GM23338 (cell line): ENCODE results near the gene ARHGEF38. TPM values are rescaled to one million over a fixed set of nuclear protein-coding genes. Genes with fewer than 3 reads are reported as not detected.

Experiments
- ATAC-seq: fragments of 200-7000 bp; cut with Tn5 transposase; 3 replicates; pipeline ENCODE4 v1.9.1; 2020
- DNase-seq: peaks from one replicate; pipeline ENCODE4 v3.0.0-alpha.2; 2015; ENCODE audit warnings: low spot score
- H2AFZ ChIP-seq: fragments of 200-600 bp; sonication (generic); 2 replicates; pipeline ENCODE4 v1.8.0; 2016; ENCODE audit warnings: antibody characterized with exemption, mild to moderate bottlenecking, moderate library complexity
- H3F3A ChIP-seq: fragments of 200-600 bp; sonication (generic); replicated peaks from 2 replicates; pipeline ENCODE4 v1.8.0; 2017; ENCODE audit warnings: antibody characterized with exemption, mixed run types, low read depth
- H3K27ac ChIP-seq: fragments of 200-600 bp; sonication (generic); 2 replicates; pipeline ENCODE4 v1.6.1; 2016; ENCODE audit warnings: low read depth
- H3K27me3 ChIP-seq: fragments of 200-600 bp; sonication (generic); 2 replicates; pipeline ENCODE4 v1.8.0; 2016; ENCODE audit warnings: mild to moderate bottlenecking, mixed run types, moderate library complexity; ENCODE audit not compliant: insufficient read depth
- H3K36me3 ChIP-seq: fragments of 200-600 bp; sonication (generic); 2 replicates; pipeline ENCODE4 v1.8.0; 2016; ENCODE audit warnings: mild to moderate bottlenecking; ENCODE audit not compliant: insufficient read depth
- H3K4me1 ChIP-seq: fragments of 200-600 bp; sonication (generic); 2 replicates; pipeline ENCODE4 v1.8.0; 2016; ENCODE audit warnings: mild to moderate bottlenecking, moderate library complexity; ENCODE audit not compliant: insufficient read depth
- H3K4me2 ChIP-seq: fragments of 200-600 bp; sonication (generic); 2 replicates; pipeline ENCODE4 v1.7.1; 2017; ENCODE audit warnings: mixed run types
- H3K4me3 ChIP-seq: fragments of 200-600 bp; sonication (generic); 2 replicates; pipeline ENCODE4 v1.6.1; 2016; ENCODE audit warnings: mixed run types
- H3K79me2 ChIP-seq: fragments of 200-600 bp; sonication (generic); replicated peaks from 2 replicates; pipeline ENCODE4 v1.8.0; 2017; ENCODE audit warnings: mild to moderate bottlenecking; ENCODE audit not compliant: insufficient read depth
- H3K9me2 ChIP-seq: fragments of 200-600 bp; sonication (generic); 2 replicates; pipeline ENCODE4 v1.8.0; 2017; ENCODE audit not compliant: insufficient read depth
- H4K20me1 ChIP-seq: fragments of 200-600 bp; sonication (generic); replicated peaks from 2 replicates; pipeline ENCODE4 v1.8.0; 2017; ENCODE audit warnings: mild to moderate bottlenecking; ENCODE audit not compliant: insufficient read depth
- H3K27ac Mint-ChIP-seq: 2 replicates; pipeline ENCODE4 v1.8.0; 2020; ENCODE audit warnings: inconsistent platforms, mild to moderate bottlenecking, moderate library complexity, mixed read lengths
- H3K27me3 Mint-ChIP-seq: 3 replicates; pipeline ENCODE4 v1.8.0; 2022; ENCODE audit warnings: low read depth, mild to moderate bottlenecking, moderate library complexity, mixed read lengths, inconsistent platforms; ENCODE audit not compliant: insufficient read depth, poor library complexity
- H3K36me3 Mint-ChIP-seq: 3 replicates; pipeline ENCODE4 v1.8.0; 2021; ENCODE audit warnings: low read depth, mild to moderate bottlenecking, inconsistent platforms, moderate library complexity, mixed read lengths
- H3K4me1 Mint-ChIP-seq: 3 replicates; pipeline ENCODE4 v1.8.0; 2020; ENCODE audit warnings: mild to moderate bottlenecking, inconsistent platforms, mixed read lengths
- H3K4me3 Mint-ChIP-seq: 3 replicates; pipeline ENCODE4 v1.8.0; 2021; ENCODE audit warnings: moderate library complexity, mild to moderate bottlenecking, inconsistent platforms, mixed read lengths
- H3K9me3 Mint-ChIP-seq: 3 replicates; pipeline ENCODE4 v1.8.0; 2020; ENCODE audit warnings: moderate library complexity, mild to moderate bottlenecking, inconsistent platforms, mixed read lengths
- CREB1 ChIP-seq: fragments of 250-450 bp; sonication (Bioruptor Pico); IDR thresholded peaks from 2 replicates; pipeline ENCODE4 v1.5.0; 2020; ENCODE audit warnings: low read depth, mild to moderate bottlenecking, moderate library complexity
- EZH2 ChIP-seq: fragments of 200-600 bp; sonication (generic); IDR thresholded peaks from one replicate; pipeline ENCODE4 v1.8.0; 2017; ENCODE audit warnings: antibody characterized with exemption, mild to moderate bottlenecking, low read depth; ENCODE audit not compliant: unreplicated experiment
- EZH2phosphoT487 ChIP-seq: fragments of 200-600 bp; sonication (generic); IDR thresholded peaks from one replicate; pipeline ENCODE4 v1.8.1; 2018; ENCODE audit warnings: antibody characterized with exemption; ENCODE audit not compliant: unreplicated experiment
- JUNB ChIP-seq: IDR thresholded peaks from one replicate; pipeline ENCODE4 v1.6.1; 2016; ENCODE audit warnings: antibody characterized with exemption; ENCODE audit not compliant: unreplicated experiment
- NANOG ChIP-seq: IDR thresholded peaks from 2 replicates; pipeline ENCODE4 v1.6.1; 2016; ENCODE audit warnings: antibody characterized with exemption, borderline replicate concordance
- POLR2AphosphoS5 ChIP-seq: IDR thresholded peaks from 2 replicates; pipeline ENCODE4 v1.6.1; 2016; ENCODE audit warnings: antibody characterized with exemption, low read depth
- STAT1 ChIP-seq: IDR thresholded peaks from one replicate; pipeline ENCODE4 v1.6.1; 2016; ENCODE audit warnings: antibody characterized with exemption; ENCODE audit not compliant: unreplicated experiment
- ZNF114 ChIP-seq: fragments of 250-450 bp; sonication (Bioruptor Pico); IDR thresholded peaks from 2 replicates; pipeline ENCODE4 v1.5.0; 2020; ENCODE audit warnings: mild to moderate bottlenecking, moderate library complexity
- ZNF331 ChIP-seq: fragments of 250-450 bp; sonication (Bioruptor Pico); IDR thresholded peaks from 2 replicates; pipeline ENCODE4 v1.5.0; 2020; ENCODE audit warnings: low read depth, mild to moderate bottlenecking, moderate library complexity
- polyA plus RNA-seq: library from polyadenylated mRNA; unstranded; fragments of >200 nt; fragmentation: Nextera tagmentation; extraction: Ambion mirVana; gene quantifications from 2 replicates; pipeline ENCODE4 v1.2.1, GENCODE V29; 2016
- total RNA-seq: library from RNA; depleted of rRNA; stranded (reverse); fragments of >200 nt; shearing (Covaris generic); gene quantifications from 2 replicates; pipeline ENCODE4 v1.2.3, GENCODE V29; 2014
- TF ChIP-seq, protein P1 (sequence below), 2 experiments: fragments of 200-600 bp in 1 of 2; sonication (generic) in 1 of 2; conservative IDR thresholded peaks; 2 replicates each; pipeline versions ENCODE4 v1.5.1 to v1.6.1; 2016 to 2017; ENCODE audit warnings: antibody characterized with exemption in 2 of 2, low read depth in 2 of 2, mild to moderate bottlenecking in 2 of 2, moderate library complexity in 1 of 2
- TF ChIP-seq, protein P2 (sequence below): fragments of 250-450 bp; sonication (Bioruptor Pico); IDR thresholded peaks from 2 replicates; pipeline ENCODE4 v1.5.0; 2020; ENCODE audit warnings: mild to moderate bottlenecking, moderate library complexity
- TF ChIP-seq, protein P3 (sequence below): IDR thresholded peaks from one replicate; pipeline ENCODE4 v1.6.1; 2018; ENCODE audit warnings: antibody characterized with exemption; ENCODE audit not compliant: unreplicated experiment
- TF ChIP-seq, protein P4 (sequence below): IDR thresholded peaks from 2 replicates; pipeline ENCODE4 v1.6.1; 2016; ENCODE audit warnings: antibody characterized with exemption

Gene ARHGEF38
- total and polyA plus RNA-seq, 2 experiments from 2014 or later = 0.58 TPM; not detected in 1

DNA sequence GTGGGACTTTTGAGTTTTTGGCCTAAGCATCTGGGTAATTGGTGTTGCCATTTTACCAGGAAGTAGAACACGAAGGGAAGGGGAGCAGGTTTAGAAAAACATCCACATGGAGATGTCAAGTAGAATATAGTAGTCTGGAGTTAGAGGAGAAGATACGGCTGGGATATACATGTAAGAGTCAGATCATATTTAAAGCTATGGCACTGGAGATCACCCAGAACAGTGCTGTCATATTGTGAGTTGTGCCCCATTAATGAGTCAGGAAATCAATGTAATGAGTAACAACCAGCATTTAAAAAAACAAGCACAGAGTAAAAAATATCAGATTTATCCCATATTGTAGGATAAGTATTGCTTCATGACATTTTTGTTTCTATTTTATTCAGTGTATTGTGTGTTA, 160.3 kb downstream of the ARHGEF38 start:
- Mint-ChIP-seq H3K36me3 (peaks cover 13% of the 10 kb centered on the region; the same call in 2 of the 3 replicates), H3K27ac (peak overlapping the region; percentile 38; the same call in 1 of the 2 replicates), H3K4me3 (no peak overlapping the region), H3K9me3 (peaks cover 8% of the 10 kb centered on the region), H3K4me1 (peaks cover 5% of the 10 kb centered on the region), H3K27me3 (no peaks in the 10 kb centered on the region)
- DNase-seq (no peak), ATAC-seq (no peak)
- Histone ChIP-seq H4K20me1 (0 out of 2 replicates have a peak, but pooled peaks cover 3% of the 10 kb centered on the region), H3K4me2 (no peak overlapping the region), H3K4me1 (peaks cover 12% of the 10 kb centered on the region; the same call in 1 of the 2 replicates), H3K27ac (no peak overlapping the region), H3K36me3 (no peaks in the 10 kb centered on the region), H3K9me2 (no peaks in the 10 kb centered on the region), H3K79me2 (peaks cover 72% of the 10 kb centered on the region), H3K27me3 (no peaks in the 10 kb centered on the region), H2AFZ (no peak overlapping the region), H3K4me3 (no peak overlapping the region), H3F3A (no peaks in the 10 kb centered on the region)
- TF ChIP-seq JUNB (no peak), ZNF331 (CRISPR knock-in tag) (no peak), ZNF114 (CRISPR knock-in tag) (no peak), STAT1 (no peak), CREB1 (CRISPR knock-in tag) (no peak), EZH2 (no peak), EZH2phosphoT487 (no peak), NANOG (no peak), POLR2AphosphoS5 (no peak)
- TF ChIP-seq, protein P1, sequence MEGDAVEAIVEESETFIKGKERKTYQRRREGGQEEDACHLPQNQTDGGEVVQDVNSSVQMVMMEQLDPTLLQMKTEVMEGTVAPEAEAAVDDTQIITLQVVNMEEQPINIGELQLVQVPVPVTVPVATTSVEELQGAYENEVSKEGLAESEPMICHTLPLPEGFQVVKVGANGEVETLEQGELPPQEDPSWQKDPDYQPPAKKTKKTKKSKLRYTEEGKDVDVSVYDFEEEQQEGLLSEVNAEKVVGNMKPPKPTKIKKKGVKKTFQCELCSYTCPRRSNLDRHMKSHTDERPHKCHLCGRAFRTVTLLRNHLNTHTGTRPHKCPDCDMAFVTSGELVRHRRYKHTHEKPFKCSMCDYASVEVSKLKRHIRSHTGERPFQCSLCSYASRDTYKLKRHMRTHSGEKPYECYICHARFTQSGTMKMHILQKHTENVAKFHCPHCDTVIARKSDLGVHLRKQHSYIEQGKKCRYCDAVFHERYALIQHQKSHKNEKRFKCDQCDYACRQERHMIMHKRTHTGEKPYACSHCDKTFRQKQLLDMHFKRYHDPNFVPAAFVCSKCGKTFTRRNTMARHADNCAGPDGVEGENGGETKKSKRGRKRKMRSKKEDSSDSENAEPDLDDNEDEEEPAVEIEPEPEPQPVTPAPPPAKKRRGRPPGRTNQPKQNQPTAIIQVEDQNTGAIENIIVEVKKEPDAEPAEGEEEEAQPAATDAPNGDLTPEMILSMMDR (conservative IDR thresholded peaks at IDR 0.05; ENCODE audit: low read depth in 2 of 2) = no peak
- TF ChIP-seq, protein P2, sequence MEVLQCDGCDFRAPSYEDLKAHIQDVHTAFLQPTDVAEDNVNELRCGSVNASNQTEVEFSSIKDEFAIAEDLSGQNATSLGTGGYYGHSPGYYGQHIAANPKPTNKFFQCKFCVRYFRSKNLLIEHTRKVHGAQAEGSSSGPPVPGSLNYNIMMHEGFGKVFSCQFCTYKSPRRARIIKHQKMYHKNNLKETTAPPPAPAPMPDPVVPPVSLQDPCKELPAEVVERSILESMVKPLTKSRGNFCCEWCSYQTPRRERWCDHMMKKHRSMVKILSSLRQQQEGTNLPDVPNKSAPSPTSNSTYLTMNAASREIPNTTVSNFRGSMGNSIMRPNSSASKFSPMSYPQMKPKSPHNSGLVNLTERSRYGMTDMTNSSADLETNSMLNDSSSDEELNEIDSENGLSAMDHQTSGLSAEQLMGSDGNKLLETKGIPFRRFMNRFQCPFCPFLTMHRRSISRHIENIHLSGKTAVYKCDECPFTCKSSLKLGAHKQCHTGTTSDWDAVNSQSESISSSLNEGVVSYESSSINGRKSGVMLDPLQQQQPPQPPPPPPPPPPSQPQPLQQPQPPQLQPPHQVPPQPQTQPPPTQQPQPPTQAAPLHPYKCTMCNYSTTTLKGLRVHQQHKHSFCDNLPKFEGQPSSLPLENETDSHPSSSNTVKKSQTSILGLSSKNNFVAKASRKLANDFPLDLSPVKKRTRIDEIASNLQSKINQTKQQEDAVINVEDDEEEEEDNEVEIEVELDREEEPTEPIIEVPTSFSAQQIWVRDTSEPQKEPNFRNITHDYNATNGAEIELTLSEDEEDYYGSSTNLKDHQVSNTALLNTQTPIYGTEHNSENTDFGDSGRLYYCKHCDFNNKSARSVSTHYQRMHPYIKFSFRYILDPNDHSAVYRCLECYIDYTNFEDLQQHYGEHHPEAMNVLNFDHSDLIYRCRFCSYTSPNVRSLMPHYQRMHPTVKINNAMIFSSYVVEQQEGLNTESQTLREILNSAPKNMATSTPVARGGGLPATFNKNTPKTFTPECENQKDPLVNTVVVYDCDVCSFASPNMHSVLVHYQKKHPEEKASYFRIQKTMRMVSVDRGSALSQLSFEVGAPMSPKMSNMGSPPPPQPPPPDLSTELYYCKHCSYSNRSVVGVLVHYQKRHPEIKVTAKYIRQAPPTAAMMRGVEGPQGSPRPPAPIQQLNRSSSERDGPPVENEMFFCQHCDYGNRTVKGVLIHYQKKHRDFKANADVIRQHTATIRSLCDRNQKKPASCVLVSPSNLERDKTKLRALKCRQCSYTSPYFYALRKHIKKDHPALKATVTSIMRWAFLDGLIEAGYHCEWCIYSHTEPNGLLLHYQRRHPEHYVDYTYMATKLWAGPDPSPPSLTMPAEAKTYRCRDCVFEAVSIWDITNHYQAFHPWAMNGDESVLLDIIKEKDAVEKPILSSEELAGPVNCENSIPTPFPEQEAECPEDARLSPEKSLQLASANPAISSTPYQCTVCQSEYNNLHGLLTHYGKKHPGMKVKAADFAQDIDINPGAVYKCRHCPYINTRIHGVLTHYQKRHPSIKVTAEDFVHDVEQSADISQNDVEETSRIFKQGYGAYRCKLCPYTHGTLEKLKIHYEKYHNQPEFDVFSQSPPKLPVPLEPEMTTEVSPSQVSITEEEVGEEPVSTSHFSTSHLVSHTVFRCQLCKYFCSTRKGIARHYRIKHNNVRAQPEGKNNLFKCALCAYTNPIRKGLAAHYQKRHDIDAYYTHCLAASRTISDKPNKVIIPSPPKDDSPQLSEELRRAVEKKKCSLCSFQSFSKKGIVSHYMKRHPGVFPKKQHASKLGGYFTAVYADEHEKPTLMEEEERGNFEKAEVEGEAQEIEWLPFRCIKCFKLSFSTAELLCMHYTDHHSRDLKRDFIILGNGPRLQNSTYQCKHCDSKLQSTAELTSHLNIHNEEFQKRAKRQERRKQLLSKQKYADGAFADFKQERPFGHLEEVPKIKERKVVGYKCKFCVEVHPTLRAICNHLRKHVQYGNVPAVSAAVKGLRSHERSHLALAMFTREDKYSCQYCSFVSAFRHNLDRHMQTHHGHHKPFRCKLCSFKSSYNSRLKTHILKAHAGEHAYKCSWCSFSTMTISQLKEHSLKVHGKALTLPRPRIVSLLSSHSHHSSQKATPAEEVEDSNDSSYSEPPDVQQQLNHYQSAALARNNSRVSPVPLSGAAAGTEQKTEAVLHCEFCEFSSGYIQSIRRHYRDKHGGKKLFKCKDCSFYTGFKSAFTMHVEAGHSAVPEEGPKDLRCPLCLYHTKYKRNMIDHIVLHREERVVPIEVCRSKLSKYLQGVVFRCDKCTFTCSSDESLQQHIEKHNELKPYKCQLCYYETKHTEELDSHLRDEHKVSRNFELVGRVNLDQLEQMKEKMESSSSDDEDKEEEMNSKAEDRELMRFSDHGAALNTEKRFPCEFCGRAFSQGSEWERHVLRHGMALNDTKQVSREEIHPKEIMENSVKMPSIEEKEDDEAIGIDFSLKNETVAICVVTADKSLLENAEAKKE = no peak
- TF ChIP-seq, protein P3, sequence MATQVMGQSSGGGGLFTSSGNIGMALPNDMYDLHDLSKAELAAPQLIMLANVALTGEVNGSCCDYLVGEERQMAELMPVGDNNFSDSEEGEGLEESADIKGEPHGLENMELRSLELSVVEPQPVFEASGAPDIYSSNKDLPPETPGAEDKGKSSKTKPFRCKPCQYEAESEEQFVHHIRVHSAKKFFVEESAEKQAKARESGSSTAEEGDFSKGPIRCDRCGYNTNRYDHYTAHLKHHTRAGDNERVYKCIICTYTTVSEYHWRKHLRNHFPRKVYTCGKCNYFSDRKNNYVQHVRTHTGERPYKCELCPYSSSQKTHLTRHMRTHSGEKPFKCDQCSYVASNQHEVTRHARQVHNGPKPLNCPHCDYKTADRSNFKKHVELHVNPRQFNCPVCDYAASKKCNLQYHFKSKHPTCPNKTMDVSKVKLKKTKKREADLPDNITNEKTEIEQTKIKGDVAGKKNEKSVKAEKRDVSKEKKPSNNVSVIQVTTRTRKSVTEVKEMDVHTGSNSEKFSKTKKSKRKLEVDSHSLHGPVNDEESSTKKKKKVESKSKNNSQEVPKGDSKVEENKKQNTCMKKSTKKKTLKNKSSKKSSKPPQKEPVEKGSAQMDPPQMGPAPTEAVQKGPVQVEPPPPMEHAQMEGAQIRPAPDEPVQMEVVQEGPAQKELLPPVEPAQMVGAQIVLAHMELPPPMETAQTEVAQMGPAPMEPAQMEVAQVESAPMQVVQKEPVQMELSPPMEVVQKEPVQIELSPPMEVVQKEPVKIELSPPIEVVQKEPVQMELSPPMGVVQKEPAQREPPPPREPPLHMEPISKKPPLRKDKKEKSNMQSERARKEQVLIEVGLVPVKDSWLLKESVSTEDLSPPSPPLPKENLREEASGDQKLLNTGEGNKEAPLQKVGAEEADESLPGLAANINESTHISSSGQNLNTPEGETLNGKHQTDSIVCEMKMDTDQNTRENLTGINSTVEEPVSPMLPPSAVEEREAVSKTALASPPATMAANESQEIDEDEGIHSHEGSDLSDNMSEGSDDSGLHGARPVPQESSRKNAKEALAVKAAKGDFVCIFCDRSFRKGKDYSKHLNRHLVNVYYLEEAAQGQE = no peak
- TF ChIP-seq, protein P4, sequence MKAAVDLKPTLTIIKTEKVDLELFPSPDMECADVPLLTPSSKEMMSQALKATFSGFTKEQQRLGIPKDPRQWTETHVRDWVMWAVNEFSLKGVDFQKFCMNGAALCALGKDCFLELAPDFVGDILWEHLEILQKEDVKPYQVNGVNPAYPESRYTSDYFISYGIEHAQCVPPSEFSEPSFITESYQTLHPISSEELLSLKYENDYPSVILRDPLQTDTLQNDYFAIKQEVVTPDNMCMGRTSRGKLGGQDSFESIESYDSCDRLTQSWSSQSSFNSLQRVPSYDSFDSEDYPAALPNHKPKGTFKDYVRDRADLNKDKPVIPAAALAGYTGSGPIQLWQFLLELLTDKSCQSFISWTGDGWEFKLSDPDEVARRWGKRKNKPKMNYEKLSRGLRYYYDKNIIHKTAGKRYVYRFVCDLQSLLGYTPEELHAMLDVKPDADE = no peak
